ENCODE data around the gene GLIS1.

The GLIS1 gene

DNA sequence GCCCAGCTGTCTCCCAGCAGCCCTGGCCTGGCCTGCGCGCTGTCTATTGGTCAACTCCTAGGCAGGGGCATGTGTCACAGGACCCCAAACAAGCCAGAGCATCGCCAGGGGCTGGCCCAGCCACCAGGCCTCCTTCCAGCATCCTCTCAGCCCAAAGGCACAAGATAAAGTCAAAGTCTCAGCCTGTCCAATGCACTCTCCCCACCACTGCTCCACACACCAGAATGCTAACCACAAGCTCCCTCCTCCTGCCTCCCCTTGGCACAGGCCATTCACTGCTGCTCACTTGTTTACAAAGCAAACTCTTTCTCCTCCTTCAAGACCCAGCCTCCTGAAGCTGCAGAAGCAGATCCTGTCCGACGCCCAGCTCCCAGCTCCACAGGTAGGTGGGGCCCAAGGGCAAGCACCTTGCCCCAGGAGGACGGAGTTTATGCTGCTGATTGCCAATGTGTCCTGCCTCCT lies 146.4 kb downstream of the GLIS1 start:
- DNase-seq (ENCODE audit: low read depth) = no peak

DNA sequence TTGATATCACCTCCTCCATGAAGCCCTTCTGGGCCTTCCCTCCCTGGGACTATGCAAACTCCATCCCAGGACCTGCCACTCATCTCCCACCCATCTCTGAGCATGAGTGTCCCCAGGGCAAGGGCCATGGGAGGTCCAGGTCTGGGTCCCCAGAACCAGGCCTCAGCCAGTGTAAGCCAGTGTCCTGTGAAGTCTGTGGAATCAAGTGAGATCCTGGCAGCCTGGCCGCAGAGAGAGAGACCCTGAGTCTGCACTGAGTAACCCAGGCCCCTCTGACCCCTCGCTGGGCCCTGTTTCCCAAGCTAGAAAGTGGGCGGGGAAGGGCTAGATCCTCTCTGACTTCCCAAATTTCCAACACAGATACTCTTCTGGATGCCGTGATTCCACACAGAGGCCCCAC lies 147.0 kb downstream of the GLIS1 start:
- DNase-seq (ENCODE audit: low read depth) = no peak

DNA sequence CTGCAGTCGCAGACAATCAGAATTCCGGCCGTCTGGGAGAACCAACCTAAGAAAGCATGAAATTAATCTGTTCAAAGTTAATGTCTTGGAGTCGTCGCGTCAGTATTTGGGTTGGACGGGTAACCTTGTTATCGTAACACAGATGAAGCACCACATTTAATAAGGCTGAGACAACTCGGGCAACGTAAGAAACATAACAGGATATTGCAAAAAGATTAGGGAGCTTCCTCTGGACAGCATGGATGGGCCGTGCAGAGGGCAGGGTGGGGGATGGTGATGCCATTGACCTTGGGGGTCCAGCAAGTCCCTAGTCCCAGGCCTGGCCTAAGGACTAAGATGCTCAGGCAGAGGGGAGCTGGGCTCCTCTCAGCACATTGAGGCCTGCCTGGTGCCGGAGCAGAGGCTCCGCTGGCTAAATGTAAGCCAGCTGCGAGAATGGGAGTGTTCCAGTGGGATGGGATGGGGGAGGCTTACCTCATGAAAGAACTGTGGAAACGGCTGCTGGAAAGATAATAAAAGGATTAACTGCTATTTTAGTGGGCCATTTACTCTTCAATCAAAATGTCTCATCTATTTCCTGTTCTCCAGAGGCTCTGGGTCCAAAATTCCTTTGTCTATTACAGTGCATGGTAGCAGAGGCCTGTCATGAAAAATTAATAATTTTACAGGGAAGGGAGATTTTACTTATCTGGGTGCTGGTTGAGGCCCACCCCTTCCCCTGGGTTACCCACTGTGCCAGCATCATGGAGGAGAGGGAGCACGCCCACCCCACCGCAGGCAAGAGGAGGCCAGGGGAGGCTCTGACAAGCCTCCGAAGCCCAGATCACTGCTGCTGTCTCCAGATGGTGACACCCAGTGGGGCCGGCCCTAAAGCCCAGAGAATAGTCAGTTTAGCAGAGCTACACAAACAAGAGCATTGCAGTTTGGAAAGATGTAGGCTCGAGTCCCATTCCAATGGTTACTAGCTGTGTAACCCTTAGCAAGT lies 148.1 kb downstream of the GLIS1 start:
- no peak for DNase-seq (ENCODE audit: low read depth)

DNA sequence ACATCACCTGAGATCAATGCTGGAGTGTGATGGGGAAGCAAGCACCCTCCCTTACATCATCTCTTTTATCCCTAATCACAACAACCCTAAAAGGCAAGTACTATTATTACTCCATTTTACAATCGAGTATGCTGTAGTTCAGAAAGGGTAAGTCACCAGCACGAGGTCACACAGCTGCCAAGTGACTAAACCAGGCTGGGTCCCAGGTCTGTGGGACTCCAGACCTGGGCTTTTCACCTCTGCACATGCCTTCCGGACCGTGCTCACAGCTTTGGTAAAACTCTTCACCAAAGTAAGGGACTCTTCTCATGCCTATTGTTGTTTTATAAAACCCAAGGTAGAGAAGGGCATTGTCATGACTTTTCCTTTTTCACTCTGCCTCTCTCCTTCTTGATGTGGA lies 148.9 kb downstream of the GLIS1 start:
- DNase-seq (ENCODE audit: low read depth) = no peak

DNA sequence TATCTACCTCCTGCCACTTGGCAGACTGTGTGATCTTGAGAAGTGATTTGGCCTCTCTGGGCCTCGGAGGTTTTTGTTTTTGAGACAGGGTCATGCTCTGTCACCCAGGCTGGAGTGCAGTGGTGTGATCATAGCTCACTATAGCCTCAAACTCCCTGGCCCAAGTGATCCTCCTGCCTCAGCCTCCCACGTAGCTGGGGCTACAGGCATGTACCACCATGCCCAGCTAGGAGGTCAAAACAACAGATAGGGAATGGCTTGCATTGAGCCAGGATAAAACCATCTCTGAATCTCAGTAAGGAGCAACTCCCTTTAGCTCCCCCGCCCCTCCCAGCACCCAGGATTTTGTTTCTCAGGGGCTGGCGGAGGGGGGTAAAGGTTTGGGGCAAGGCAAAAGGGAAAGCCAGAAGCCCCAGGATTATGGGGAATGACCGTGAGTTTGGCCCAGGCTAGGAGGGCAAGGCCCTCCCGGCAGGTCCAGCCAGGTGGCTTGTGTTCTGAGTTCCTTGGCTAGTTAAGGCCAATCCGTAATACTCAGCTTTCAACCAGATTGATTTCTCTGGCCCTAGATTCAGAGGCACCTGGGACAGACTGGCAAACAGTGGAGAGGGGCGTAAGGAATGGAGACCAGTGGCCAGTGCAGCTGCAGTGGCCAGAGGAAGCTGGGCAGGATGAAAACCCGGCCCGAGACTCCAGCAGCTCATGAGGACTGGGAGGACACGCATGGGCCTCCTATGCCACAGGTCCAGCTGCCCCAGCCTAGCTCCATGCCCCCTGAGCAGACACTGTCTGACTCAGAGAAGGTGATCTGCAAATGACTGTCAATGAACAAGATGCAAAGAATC lies 149.7 kb downstream of the GLIS1 start:
- DNase-seq (ENCODE audit: low read depth) = no peak

DNA sequence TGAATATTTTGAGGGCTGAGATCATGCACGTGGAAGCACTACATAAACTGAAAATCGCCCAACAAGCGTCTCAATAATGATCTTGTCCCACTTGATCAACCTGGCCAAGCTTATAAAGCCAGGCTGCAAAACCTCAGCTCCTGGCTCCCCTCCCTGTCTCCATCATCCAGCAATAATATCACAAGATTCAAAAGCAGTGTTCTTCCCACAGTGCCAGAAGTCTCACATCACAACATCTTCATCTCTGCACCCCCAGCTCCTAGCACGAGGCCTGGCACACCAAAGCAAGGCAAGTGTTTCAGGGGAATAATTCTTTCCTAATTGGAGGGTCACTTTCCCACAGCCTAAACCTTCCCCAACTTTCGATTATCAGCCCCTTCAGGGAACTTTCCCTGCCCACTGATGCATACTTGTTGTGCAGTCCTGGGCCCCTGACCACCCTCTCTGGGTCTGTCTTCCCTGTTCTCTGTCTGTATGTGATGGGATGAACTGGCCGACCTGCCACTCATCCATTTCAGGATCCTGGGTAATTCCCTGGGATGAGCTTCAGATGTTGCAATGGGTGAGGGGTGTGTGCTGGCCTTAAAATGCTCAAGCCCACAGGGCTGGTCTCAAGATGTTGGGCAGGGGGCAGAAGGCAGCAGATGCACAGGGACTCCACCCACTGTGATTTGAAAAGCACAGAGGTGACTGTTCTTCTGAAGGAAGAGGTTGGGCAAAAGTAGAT lies 150.7 kb downstream of the GLIS1 start:
- DNase-seq (ENCODE audit: low read depth) = no peak

DNA sequence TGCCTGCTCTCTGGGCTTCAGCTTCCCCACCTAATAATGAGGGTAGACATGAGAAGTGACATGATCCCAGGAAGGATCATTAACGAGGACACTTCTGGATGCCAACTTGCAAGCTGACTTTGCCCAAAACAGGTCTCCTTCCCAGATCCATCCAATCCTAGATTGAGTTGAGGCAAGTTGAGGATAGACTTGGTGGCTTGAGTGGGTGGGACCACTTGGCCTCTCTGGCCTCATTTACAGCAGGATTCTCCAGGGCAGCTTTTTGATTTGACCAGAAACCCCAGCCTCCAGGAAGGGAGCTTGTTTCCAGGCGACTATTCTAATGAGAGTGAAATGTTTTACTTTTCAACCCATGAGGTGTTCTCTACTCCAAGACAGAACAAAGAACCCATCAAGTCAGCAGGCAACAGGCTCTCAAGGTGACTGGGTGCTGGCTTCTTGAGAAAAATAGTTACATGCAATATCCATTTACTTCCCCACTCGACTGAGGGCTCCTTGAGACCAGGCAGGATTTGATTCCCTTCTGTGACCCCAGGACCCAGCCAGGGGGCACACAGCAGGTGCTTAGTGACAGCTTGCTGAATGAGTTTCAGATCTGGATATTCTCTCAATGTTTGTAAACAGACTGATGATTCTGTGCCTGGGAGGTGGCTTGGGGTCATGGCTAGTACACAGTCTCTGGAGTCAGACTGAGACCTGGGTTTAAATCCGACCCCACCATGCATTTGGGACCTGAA lies 151.5 kb downstream of the GLIS1 start:
- no peak for DNase-seq (ENCODE audit: low read depth)

DNA sequence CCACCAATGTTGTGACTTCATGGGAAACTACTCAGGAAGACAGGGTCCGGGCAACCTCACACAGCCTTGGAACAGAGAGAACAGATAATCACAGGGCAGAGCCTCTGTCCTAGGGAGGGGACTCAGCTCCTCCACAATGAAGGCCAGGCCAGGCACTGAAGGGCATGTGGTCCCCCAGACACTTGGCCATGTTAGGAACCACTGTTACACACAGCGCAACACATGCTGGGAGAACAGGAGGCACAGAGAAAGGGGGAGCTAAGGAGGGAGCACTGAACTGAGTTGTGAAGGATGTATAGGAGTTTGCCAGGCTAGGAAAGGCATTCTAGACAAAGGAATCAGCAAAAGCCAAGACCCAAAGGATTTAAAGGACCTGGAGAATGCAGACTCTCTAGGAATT lies 152.2 kb downstream of the GLIS1 start:
- no peak for DNase-seq (ENCODE audit: low read depth)

DNA sequence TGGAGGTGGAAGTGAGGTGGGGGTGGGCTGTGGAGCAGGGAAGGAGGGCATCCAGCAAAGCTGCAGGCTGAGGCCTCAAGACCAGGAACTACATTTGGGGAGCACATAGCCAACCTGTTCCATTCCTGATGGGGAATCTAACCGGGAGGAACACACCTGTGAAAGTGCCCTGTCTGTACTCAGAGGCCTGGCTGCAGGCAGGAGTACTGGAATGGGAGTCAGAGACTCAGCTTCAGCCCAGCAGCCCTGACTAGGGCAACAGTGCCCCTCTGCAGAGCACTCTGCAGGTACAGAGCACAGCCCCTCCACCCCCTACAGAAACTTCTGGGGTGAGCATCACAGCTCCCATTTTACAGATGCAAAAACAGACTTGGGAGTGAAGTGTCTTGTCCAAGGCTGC lies 153.4 kb downstream of the GLIS1 start:
- no peak for DNase-seq (ENCODE audit: low read depth)

DNA sequence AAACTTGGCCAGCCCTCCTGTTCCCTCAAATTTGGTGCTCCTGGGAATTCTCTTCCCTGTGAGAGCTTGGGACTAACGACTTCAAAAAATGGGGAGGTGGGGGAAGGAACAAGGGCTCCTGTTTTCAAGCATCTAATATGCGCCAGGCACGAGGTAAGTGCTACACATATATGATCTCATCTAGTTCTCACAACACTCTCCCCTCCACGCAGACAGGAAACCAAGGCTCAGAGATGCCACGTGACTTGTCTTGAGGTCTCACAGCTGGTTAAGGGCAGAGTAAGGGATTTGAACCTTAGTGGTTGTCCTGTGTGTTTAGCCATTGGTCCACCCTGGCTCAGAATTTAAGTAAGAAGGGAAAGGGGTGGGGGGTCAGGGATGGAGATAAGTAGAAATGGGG lies 153.8 kb downstream of the GLIS1 start:
- DNase-seq (ENCODE audit: low read depth) = no peak

DNA sequence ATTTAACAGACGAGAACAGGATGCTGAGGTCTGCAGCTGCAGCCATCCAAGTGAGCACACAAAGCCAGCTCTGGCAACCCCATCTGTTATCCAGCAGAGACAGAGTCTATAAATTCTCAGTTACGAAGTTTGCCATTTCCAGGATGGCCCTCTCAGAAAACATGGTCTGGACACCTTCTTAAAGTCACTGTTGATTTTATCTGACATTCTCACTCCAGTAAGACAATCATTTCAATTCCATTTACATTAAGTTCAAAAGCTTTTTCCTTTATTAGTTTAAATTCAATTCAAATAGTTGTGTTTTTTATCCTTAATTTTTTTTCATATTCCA lies 154.2 kb downstream of the GLIS1 start:
- no peak for DNase-seq (ENCODE audit: low read depth)

DNA sequence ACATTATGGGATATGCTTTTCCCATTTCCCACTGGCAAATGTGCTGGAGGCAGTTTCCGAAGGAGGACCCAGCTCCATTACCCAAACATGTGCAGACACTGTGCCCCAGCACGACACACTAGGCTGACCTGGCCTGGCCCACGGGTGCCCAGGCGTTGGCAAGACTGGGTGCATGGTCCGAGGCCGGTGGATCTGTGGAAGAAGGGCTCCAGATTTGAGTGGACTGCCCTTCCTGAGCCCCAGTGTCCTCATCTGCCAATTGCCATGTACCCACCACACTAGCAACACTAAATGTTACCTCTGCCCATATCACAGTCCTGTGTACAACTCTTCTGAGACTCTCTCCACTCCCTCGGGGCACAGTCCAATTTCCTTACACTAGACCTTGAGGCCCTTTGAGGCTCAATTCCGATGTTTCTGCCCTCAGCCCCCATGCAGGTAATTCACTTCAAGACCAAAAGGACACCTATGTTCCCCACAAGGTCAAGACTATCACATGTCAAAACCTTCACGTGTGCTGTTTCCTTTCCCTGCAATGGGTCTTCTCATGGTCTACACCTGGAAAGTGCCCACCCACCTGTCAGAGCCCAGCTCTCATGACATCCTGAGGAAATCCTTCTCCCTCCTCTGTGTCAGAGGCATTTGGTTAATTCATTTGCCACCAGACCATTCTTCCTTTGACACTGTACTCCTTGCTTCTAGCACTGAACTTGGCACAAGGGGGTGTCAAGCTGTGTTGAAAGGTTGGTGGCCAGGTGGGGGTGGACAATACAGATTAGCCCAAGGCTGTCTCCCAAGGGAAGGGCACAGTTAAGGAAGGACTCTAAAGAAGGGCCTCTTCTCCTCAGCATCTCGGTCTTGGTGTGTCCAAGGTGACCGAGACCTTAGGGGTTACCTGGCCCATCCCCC lies 154.8 kb downstream of the GLIS1 start:
- DNase-seq (ENCODE audit: low read depth) = no peak

DNA sequence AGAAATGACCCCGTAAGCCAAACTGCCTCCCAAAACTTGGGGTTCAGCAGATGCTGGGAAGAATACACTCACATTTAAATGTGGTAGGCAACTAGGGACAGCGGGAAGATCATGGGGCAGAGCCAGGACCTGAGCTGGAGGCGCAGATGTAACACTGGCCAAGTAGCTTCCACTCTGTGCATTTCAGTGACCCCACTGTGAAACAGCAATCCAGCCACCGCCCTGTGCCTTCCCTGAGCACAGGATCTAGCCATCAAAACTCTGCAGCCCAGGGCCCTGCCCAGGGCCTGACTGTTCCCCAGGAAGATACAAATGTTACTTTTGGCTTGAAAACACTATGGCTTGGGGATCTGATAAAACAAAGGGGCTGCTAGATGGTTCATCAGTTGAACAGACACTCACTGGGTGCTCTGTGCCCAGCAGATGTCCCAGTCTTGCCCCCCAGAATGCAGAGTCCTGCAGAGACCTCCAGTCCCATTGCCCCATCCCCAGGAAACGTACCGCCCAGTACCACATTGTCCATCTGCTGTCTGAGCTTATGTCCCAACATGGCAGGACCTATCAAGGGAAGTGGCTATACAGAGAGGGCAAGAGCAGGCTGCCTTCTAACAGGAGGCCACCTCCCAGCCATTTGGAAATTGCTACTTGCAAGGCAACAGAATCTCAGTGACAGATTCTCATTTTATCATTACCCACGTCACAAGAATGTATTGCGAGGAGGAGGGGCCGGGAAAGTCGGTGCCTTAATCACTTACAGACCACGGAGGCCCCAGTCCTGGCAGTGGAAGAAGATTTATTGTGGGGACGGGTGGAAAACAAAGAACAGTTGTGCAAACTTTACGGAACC lies 155.7 kb downstream of the GLIS1 start:
- no peak for DNase-seq (ENCODE audit: low read depth)

DNA sequence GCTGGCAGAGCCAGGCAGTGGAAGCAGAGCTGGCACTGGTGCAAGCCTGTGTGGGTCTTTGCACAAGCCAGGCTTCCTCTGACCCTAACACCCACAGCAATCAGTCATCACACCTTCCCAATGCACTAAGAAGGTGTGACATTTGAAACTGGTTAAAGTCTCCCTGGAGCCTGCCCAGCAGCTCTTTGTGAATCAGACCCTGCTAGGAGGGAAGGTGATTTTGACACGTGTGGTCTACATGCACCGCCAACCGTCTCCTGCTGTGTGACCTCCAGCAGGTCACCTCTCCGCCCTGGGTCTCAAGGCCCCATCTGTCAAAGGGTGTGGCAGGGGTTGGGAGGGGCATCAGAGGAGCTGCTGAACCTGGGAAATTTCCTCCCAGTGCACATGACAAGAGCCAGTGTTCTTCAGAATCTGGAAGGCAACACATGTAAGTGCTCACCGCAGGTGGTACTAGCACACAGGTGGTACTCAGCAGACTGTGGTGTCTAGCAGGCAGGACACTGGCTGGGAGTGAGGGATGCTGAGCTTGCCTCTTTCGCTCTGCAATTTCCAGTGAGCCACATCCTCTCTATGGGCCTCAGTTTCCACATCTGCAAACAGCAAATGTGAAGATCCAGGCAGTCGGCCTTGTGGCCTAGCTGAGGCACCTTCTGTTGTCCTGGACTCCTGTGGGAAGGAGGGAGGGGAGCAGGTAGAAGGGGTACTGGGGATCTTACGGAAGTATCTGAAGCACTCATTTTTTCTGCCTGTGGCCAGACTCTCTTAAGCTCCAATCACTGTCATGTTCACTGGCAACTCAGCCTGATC lies 156.5 kb downstream of the GLIS1 start:
- no peak for DNase-seq (ENCODE audit: low read depth)

DNA sequence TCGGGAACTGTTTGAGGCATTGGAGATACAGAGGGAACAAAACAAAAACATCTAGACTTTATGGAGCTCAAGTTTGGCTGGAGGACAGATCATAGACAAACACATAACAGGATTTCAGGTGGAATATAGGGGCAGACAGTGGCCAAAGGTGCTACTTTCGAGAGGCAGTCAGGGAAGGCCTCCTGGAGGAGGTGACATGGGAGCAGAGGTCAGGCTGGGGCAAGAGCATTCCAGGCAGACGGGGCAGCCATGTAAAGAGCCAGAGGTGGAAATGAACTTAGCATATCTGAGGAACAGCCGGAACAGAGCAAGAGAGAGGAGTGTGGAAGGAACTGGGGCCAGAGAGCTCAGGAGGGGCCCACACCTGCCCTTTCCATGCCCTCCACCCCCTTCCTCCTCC lies 157.5 kb downstream of the GLIS1 start:
- DNase-seq (ENCODE audit: low read depth) = no peak

DNA sequence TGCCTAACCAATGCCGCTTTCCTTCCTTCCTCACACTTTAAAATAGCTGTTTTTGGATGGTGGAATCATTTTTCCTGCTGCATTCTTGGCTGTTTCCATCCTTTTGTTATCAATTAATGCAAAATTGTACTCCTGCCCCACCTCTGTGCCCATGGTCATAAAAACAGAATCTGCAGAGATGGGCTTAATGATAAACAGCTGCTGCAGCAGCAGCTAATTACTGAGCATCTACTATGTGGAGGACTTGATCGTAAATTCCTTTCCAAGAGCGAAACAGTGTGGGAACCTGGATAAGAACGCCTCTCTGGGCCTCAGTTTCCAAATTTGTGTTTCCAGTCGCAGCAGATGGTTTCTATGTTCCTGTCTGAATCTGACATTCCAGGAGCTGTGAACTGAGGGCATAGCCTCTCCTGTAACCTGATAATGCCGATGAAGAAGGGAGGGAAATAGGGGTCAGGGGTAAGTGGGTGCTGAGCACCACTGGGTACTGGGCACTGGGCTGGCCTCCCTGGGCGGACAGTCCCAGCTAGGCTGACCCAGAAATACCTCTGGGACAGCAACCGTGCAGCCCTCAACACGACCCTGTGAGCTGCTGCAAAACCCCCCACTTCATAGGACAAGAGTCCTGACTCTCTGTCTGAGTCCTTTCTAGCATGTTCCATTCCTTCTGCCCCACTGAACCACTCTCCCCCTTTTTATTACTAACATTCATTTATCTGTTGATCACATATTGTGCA lies 158.1 kb downstream of the GLIS1 start:
- no peak for DNase-seq (ENCODE audit: low read depth)

DNA sequence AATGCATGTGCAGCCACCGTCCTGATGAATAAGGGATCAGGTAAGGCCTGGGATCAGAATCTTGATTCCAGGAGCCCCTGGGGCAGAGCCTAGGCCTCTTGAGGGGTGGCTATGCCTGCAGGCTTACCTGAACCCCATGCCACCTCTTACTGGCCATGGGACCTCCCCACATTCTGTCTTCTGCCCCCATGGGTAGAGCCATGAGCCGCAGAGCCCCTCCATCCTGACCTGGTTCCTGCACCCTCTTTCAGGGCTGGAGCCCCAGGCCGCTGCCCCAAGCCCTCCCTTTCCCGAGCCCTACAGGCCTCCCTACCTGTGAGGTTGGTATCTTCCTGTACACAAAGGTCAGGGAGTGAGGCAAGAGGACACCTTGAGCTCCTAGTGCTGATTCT lies 159.0 kb downstream of the GLIS1 start:
- no peak for DNase-seq (ENCODE audit: low read depth)

All from stimulated activated CD4-positive, alpha-beta T cell treated with anti-CD3 and anti-CD28 coated beads, Interleukin-2, amount 100 ng/mL, for 4 hours (primary cell).